Measurements from ENCODE around the gene UMODL1. TPM values are rescaled to one million over a fixed set of nuclear protein-coding genes. Genes with fewer than 3 reads are reported as not detected.
A peak's percentile ranks its signal among the peaks of the same experiment; 100 is the strongest.

Gene UMODL1
- total and polyA plus RNA-seq, 4 donors: 0.10 to 0.28 (median 0.14) TPM; not detected in 1

GRCh38 chr21:42056468-42056867 lies 14.6 kb upstream of the UMODL1 start:
- Histone ChIP-seq H3K4me3 (no peak overlapping the region), H3K4me1 (ENCODE audit: control insufficient read depth in 5 of 5, insufficient read depth in 5 of 5, low read length in 5 of 5) (peaks cover 0 to 15% (median 9%) of the 10 kb centered on the region in 5 donors), H3K36me3 (ENCODE audit: control insufficient read depth in 4 of 4, insufficient read depth in 4 of 4, low read length in 4 of 4) (no peaks in the 10 kb centered on the region), H3K27me3 (ENCODE audit: control insufficient read depth in 3 of 3, insufficient read depth in 3 of 3, low read length in 2 of 3) (no peaks in the 10 kb centered on the region), H3K9me3 (ENCODE audit: control insufficient read depth in 4 of 4, insufficient read depth in 3 of 4, low read length in 3 of 4) (no peaks in the 10 kb centered on the region), H3K9ac (ENCODE audit: insufficient read depth in 1 of 2, low read length in 2 of 2) (no peak overlapping the region), H3K27ac (ENCODE audit: low read depth in 1 of 2, low read length in 1 of 2) (peak overlapping the region in 1 of 2 donors; percentile 71)
- TF ChIP-seq CTCF (IDR thresholded peaks at IDR 0.05; ENCODE audit: control extremely low read depth, extremely low read depth): no peak
- no peak for ATAC-seq (ENCODE audit: insufficient read depth, low FRiP score)
- DNase-seq: no peak
- 54 to 88% methylated on average over 11 of the region's 11 CpGs for WGBS, 2 donors

GRCh38 chr21:42056996-42057689 lies 14.0 kb upstream of the UMODL1 start:
- TF ChIP-seq CTCF (IDR thresholded peaks at IDR 0.05; ENCODE audit: control extremely low read depth, extremely low read depth): no peak
- peak overlapping the region in 1 of 2 donors; percentile 71 for H3K27ac ChIP-seq (ENCODE audit: low read depth in 1 of 2, low read length in 1 of 2)
- peaks cover 0 to 15% (median 9%) of the 10 kb centered on the region in 5 donors for H3K4me1 ChIP-seq (ENCODE audit: control insufficient read depth in 5 of 5, insufficient read depth in 5 of 5, low read length in 5 of 5)
- H3K4me3 ChIP-seq: no peak overlapping the region
- no peaks in the 10 kb centered on the region for H3K27me3 ChIP-seq (ENCODE audit: control insufficient read depth in 3 of 3, insufficient read depth in 3 of 3, low read length in 2 of 3)
- WGBS, 2 donors: 36 to 63% methylated on average over 17 of the region's 17 CpGs
- ATAC-seq (ENCODE audit: insufficient read depth, low FRiP score) (peak; percentile 53), DNase-seq (peak; percentile 61 to 78 (median 75))
- no peaks in the 10 kb centered on the region for H3K9me3 ChIP-seq (ENCODE audit: control insufficient read depth in 4 of 4, insufficient read depth in 3 of 4, low read length in 3 of 4)
- H3K36me3 ChIP-seq (ENCODE audit: control insufficient read depth in 4 of 4, insufficient read depth in 4 of 4, low read length in 4 of 4): no peaks in the 10 kb centered on the region
- no peak overlapping the region for H3K9ac ChIP-seq (ENCODE audit: insufficient read depth in 1 of 2, low read length in 2 of 2)

DNA sequence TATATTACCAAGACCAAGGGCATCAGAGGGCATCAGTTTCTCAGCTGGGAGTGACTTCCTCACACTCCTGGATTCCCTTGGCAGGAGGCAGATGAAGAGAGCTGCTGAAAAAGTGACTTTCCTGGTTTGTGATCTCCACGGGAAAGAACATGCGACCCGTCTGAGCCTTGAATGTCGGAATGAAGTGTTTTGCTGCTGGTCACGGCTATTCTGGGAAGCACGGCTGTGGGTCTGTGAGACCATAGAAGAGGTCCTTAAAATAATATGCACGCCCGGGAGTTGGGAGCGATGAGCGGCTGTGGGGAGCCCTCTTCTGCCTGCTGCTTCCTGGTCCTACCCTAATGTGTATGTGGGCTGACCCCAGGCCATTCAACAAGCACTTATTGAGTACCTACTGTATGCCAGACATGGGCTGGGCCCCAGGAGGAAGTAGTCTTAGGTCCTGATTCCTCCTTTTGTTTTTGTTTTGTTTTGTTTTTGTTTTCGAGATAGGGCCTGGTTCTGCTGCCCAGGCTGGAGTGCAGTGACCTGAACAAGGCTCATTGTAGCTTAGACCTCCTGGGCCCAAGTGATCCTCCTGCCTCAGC lies 13.2 kb upstream of the UMODL1 start:
- TF ChIP-seq CTCF (IDR thresholded peaks at IDR 0.05; ENCODE audit: control extremely low read depth, extremely low read depth): no peak
- 55 to 75% methylated on average over 11 of the region's 11 CpGs for WGBS, 2 donors
- Histone ChIP-seq H3K9me3 (ENCODE audit: control insufficient read depth in 4 of 4, insufficient read depth in 3 of 4, low read length in 3 of 4) (no peaks in the 10 kb centered on the region), H3K36me3 (ENCODE audit: control insufficient read depth in 4 of 4, insufficient read depth in 4 of 4, low read length in 4 of 4) (no peaks in the 10 kb centered on the region), H3K4me1 (ENCODE audit: control insufficient read depth in 5 of 5, insufficient read depth in 5 of 5, low read length in 5 of 5) (peaks cover 0 to 20% (median 9%) of the 10 kb centered on the region in 5 donors), H3K9ac (ENCODE audit: insufficient read depth in 1 of 2, low read length in 2 of 2) (no peak overlapping the region), H3K4me3 (no peak overlapping the region), H3K27me3 (ENCODE audit: control insufficient read depth in 3 of 3, insufficient read depth in 3 of 3, low read length in 2 of 3) (no peaks in the 10 kb centered on the region), H3K27ac (ENCODE audit: low read depth in 1 of 2, low read length in 1 of 2) (peak overlapping the region in 1 of 2 donors; percentile 77)
- no peak for DNase-seq
- ATAC-seq (ENCODE audit: insufficient read depth, low FRiP score): no peak

All from lung (tissue), 12 donors.